Endothelial cell (in vitro differentiated cells): ENCODE results near the gene AHRR. TPM values are rescaled to one million over a fixed set of nuclear protein-coding genes. Genes with fewer than 3 reads are reported as not detected.

Experiments used
- DNase-seq: peaks from one replicate; pipeline ENCODE4 v3.0.0; 2021; ENCODE audit warnings: low spot score
- H3K27ac Mint-ChIP-seq: one replicate; pipeline ENCODE4 v1.8.0; 2021; ENCODE audit warnings: mixed read lengths, inconsistent platforms; ENCODE audit not compliant: unreplicated experiment
- H3K27me3 Mint-ChIP-seq: one replicate; pipeline ENCODE4 v1.8.0; 2021; ENCODE audit warnings: mild to moderate bottlenecking, moderate library complexity, mixed read lengths, inconsistent platforms; ENCODE audit not compliant: unreplicated experiment
- H3K36me3 Mint-ChIP-seq: one replicate; pipeline ENCODE4 v1.8.0; 2021; ENCODE audit warnings: mild to moderate bottlenecking, low read depth, mixed read lengths, inconsistent platforms; ENCODE audit not compliant: unreplicated experiment
- H3K4me1 Mint-ChIP-seq: one replicate; pipeline ENCODE4 v1.8.0; 2021; ENCODE audit warnings: mild to moderate bottlenecking, mixed read lengths, inconsistent platforms; ENCODE audit not compliant: unreplicated experiment
- H3K4me3 Mint-ChIP-seq: one replicate; pipeline ENCODE4 v1.8.0; 2021; ENCODE audit warnings: mild to moderate bottlenecking, mixed read lengths, inconsistent platforms; ENCODE audit not compliant: unreplicated experiment
- H3K9me3 Mint-ChIP-seq: one replicate; pipeline ENCODE4 v1.8.0; 2021; ENCODE audit warnings: mixed read lengths, inconsistent platforms; ENCODE audit not compliant: unreplicated experiment
- total RNA-seq: library from RNA; stranded (reverse); fragmentation: NEBNext Ultra II Directional; extraction: Animal tissue kit (Norgen Biotek cat#: 25700); gene quantifications from one replicate; pipeline ENCODE4 v1.2.1, GENCODE V29; 2021; ENCODE audit not compliant: unreplicated experiment
- TF ChIP-seq, protein P1 (sequence below): fragments of 200-600 bp; sonication (generic); IDR thresholded peaks from one replicate; pipeline ENCODE4 v1.5.0; 2021; ENCODE audit warnings: antibody characterized with exemption; ENCODE audit not compliant: unreplicated experiment

The AHRR gene
- total RNA-seq, 1 donor from 2014 or later, result 8.7 TPM

DNA sequence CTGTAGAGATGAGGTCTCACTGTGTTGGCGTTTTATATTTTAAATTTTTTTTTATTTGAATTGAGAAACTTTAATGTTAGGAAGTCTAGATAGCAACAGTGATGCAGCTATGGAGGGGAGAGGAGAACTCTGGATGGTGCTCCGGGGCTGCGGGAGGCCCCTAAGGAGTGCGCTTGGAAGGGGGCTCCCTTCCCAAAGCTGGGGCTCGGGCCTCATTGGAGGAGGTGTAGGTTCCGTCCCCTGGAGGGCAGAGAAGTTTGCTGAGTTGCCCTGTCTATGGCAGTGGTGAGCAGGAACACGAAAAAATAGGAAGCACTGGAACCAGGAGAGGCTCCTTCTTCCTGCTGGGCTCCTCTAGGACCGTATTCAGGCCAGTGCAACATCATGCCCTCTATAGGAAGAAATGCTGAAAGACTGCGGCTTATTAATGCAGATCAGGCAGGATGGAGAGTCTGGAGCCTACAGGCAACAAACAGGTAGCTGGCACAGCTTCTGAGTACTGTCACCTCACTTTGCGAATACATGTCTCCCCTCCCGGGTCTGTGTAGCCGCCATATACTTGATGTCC, 16.1 kb downstream of the AHRR start:
- Mint-ChIP-seq H3K27ac (peak overlapping the region; percentile 75), H3K27me3 (peaks cover 5% of the 10 kb centered on the region), H3K9me3 (peaks cover 1% of the 10 kb centered on the region), H3K4me1 (peaks cover 47% of the 10 kb centered on the region), H3K4me3 (no peak overlapping the region), H3K36me3 (peaks cover 4% of the 10 kb centered on the region)
- DNase-seq, result peak; percentile 43
- TF ChIP-seq, protein P1, sequence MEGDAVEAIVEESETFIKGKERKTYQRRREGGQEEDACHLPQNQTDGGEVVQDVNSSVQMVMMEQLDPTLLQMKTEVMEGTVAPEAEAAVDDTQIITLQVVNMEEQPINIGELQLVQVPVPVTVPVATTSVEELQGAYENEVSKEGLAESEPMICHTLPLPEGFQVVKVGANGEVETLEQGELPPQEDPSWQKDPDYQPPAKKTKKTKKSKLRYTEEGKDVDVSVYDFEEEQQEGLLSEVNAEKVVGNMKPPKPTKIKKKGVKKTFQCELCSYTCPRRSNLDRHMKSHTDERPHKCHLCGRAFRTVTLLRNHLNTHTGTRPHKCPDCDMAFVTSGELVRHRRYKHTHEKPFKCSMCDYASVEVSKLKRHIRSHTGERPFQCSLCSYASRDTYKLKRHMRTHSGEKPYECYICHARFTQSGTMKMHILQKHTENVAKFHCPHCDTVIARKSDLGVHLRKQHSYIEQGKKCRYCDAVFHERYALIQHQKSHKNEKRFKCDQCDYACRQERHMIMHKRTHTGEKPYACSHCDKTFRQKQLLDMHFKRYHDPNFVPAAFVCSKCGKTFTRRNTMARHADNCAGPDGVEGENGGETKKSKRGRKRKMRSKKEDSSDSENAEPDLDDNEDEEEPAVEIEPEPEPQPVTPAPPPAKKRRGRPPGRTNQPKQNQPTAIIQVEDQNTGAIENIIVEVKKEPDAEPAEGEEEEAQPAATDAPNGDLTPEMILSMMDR, result no peak

DNA sequence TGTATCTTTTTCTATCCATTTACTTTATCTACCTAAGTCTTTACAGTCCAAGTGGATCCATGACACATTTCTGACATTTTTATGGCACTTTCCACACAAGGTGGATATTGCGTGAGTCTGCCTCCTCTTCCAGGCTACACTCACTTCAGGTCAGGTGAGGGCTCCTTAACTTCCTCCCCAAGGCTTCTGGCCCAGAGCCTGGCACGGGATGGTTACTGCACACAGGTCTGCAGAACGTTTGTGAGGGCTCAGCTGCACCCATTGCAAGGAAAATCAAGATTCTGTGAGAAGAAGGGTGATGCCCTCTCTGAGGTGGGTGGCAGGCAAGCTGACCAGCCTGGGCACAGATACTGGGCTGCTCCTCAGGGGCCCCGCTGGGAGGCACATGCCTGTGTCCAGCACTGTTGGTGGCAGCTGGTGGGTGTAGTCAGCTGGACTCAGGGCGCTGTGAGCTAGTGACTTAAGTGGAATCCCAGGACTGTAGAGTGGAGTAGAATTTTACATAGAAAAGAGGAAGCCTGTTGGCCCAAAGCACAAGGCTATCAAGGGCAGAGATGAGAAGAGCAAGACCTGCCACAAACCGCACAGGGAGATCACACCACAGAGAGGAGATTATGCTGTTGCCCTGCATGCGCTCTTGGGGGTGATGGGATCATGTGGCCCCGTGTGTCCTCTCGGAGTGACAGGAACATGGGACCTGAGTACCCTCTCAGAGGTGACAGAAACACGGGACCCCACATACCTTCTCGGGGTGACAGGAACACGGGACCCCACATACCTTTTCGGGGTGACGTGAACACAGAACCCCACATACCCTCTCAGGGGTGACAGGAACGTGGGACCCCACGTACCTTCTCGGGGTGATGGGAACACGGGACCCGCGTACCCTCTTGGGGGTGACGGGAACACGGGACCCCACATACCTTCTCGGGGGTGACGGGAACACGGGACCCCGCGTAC, 21.3 kb downstream of the AHRR start:
- Mint-ChIP-seq H3K36me3 (peaks cover 10% of the 10 kb centered on the region), H3K4me3 (peak overlapping the region; percentile 79), H3K27me3 (peaks cover 10% of the 10 kb centered on the region), H3K4me1 (peaks cover 32% of the 10 kb centered on the region), H3K27ac (no peak overlapping the region), H3K9me3 (peaks cover 5% of the 10 kb centered on the region)
- TF ChIP-seq, protein P1, result no peak
- DNase-seq, result no peak

DNA sequence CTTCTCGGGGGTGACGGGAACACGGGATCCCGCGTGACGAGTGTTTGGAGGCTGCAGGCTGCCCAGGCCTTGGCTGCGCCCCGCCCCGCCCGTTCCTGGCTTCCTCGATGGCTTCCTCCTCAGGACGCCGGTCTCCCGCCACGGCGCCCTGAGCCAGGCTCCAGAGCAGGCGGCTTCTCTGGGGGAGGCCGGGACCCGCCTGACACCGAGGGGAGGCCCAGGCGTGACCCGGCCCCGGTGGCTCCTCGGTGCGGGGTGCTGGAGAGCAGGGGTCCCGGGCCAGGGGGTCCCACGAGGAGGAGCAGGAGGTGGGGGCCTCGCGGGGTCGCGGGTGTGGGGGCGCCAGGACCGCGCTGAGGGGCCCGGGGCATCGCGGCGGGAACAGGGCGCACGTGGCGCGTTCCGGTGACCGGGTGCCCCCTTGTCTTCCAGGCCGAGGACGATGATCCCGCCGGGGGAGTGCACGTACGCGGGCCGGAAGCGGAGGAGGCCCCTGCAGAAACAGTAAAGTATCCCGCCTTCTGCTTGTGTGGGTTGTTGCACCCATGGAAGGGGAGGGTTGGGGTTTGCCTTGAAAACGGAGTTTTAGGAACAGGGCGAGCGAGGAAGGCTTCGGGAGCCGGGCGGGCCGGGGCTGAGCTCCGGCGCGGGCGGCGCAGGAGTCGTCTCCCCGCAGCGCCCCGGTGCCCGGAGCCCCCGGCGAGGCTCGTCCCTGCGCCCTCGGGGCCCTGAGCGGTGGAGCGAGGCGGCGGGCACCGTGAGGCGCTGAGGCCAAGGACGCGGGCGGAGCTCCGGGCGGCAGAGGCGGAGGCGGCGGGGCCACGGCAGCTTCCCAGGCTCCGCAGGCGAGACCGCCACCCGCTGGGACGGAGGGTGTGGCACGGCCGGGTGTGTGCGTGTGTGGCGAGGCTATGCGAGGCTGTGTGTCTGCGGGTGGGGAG, 22.2 kb downstream of the AHRR start:
- Mint-ChIP-seq H3K9me3 (peaks cover 5% of the 10 kb centered on the region), H3K27ac (no peak overlapping the region), H3K4me1 (peaks cover 34% of the 10 kb centered on the region), H3K4me3 (peak overlapping the region; percentile 79), H3K36me3 (peaks cover 10% of the 10 kb centered on the region), H3K27me3 (peaks cover 10% of the 10 kb centered on the region)
- peak; percentile 57 for DNase-seq
- TF ChIP-seq, protein P1, result no peak

DNA sequence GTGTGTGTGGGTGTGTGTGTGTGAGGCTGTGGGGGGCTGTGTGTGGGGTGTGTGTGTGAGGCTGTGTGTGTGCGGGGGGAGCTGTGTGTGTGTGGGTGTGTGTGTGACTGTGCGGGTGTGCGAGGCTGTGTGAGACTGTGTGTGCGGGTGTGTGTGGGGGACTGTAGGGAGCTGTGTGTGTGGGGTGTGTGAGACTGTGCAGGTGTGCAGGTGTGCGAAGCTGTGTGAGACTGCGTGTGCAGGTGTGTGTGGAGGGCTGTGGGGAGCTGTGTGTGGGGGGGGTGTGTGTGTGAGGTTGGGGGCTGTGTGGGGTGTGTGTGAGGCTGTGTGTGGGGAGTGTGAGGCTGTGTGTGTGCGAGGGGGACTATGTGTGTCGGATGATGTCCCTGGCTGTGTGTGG, 23.2 kb downstream of the AHRR start:
- peaks cover 34% of the 10 kb centered on the region for H3K4me1 Mint-ChIP-seq
- TF ChIP-seq, protein P1, result no peak
- H3K27ac Mint-ChIP-seq, result no peak overlapping the region
- no peak overlapping the region for H3K4me3 Mint-ChIP-seq
- H3K36me3 Mint-ChIP-seq, result peaks cover 10% of the 10 kb centered on the region
- H3K27me3 Mint-ChIP-seq, result peaks cover 10% of the 10 kb centered on the region
- DNase-seq, result no peak
- H3K9me3 Mint-ChIP-seq, result peaks cover 5% of the 10 kb centered on the region
